GM23338 (cell line): ENCODE measurements around the gene MRPL18. TPM values are rescaled to one million over a fixed set of nuclear protein-coding genes. Genes with fewer than 3 reads are reported as not detected.

Experiments used
- polyA plus RNA-seq: library from polyadenylated mRNA; unstranded; fragments of >200 nt; fragmentation: Nextera tagmentation; extraction: Ambion mirVana; gene quantifications from 2 replicates; pipeline ENCODE4 v1.2.1, GENCODE V29; 2016
- small RNA-seq: library from RNA; depleted of rRNA; stranded (forward); fragments of <200 nt; gene quantifications from one replicate; pipeline ENCODE3, GENCODE V24; 2014; ENCODE audit warnings: low replicate concordance
- total RNA-seq: library from RNA; depleted of rRNA; stranded (reverse); fragments of >200 nt; shearing (Covaris generic); gene quantifications from 2 replicates; pipeline ENCODE4 v1.2.3, GENCODE V29; 2014; rRNA removed

The MRPL18 gene
- total and polyA plus RNA-seq, 2 experiments from 2014 or later, result 91.4 to 228 TPM

Small RNA genes within 50 kb of the gene (small RNA-seq; reads per million reads assigned to genes)
- gene SNORA20 (34.5 reads per million, percentile 98 among the genes with 10 or more reads in this experiment), gene SNORA29 (not detected)

Other genes with a start within 250 kb of the MRPL18 start
- 73.0 and 97.0 TPM in 2 replicates for gene SOD2, start 97.2 kb upstream of the MRPL18 start, total RNA-seq
- 40.2 and 44.1 TPM in 2 replicates for gene SOD2, start 97.2 kb upstream of the MRPL18 start, polyA plus RNA-seq
- 108 and 110 TPM in 2 replicates for gene WTAP, start 63.0 kb upstream of the MRPL18 start, total RNA-seq
- 107 and 121 TPM in 2 replicates for gene WTAP, start 63.0 kb upstream of the MRPL18 start, polyA plus RNA-seq
- 104 and 108 TPM in 2 replicates for gene ACAT2, start 28.4 kb upstream of the MRPL18 start, total RNA-seq
- 136 and 151 TPM in 2 replicates for gene ACAT2, start 28.4 kb upstream of the MRPL18 start, polyA plus RNA-seq
- 339 and 346 TPM in 2 replicates for gene TCP1, start 865 bp upstream of the MRPL18 start, total RNA-seq
- 200 and 222 TPM in 2 replicates for gene TCP1, start 865 bp upstream of the MRPL18 start, polyA plus RNA-seq
- gene PNLDC1, start 9.8 kb downstream of the MRPL18 start, total RNA-seq, result 0.12 TPM in 1 of 2 replicates, not detected in the other
- not detected in 2 replicates for gene PNLDC1, start 9.8 kb downstream of the MRPL18 start, polyA plus RNA-seq
- 0.03 and 0.08 TPM in 2 replicates for gene MAS1, start 100.5 kb downstream of the MRPL18 start, total RNA-seq
- gene MAS1, start 100.5 kb downstream of the MRPL18 start, polyA plus RNA-seq, result not detected in 2 replicates
- gene IGF2R, start 178.6 kb downstream of the MRPL18 start, total RNA-seq, result 76.4 and 80.4 TPM in 2 replicates
- 11.7 and 12.5 TPM in 2 replicates for gene IGF2R, start 178.6 kb downstream of the MRPL18 start, polyA plus RNA-seq